22Rv1 (cell line): ENCODE measurements around the gene LRRC25.

Source experiments
- ZFX ChIP-seq: fragments of 450-650 bp; IDR thresholded peaks from 2 replicates; pipeline ENCODE4 v1.6.1; 2017; ENCODE audit warnings: antibody characterized with exemption, borderline replicate concordance
- TF ChIP-seq, protein P1 (sequence below): fragments of 450-650 bp; IDR thresholded peaks from 2 replicates; pipeline ENCODE4 v1.5.1; 2017; ENCODE audit warnings: mild to moderate bottlenecking

DNA sequence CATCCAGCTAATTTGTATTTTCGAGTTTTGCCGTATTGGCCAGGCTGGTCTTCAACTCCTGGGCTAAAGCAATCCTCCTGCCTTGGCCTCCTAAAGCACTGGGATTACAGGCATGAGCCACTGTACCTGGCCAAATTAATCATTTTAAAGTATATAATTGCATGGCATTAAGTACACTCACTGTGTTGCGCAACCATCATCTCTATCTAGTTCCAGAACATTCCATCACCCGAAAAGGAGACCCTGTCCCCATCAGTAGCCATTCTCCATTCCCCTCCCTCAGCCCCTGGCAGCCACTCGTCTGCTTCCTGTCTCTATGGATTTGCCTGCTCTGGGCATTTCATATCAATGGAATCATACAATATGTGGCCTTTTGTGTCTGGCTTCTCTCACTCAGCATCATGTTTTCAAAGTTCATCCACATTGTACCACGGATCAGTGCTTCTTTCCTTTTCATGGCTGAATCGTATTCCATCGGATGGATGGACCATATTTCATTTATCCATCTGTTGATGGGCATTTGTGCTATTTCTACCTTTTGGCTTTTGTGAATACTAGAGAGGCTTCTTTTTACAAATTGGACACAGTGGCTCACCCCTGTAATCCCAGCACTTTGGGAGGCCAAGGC lies 43.9 kb downstream of the LRRC25 start:
- TF ChIP-seq, protein P1, sequence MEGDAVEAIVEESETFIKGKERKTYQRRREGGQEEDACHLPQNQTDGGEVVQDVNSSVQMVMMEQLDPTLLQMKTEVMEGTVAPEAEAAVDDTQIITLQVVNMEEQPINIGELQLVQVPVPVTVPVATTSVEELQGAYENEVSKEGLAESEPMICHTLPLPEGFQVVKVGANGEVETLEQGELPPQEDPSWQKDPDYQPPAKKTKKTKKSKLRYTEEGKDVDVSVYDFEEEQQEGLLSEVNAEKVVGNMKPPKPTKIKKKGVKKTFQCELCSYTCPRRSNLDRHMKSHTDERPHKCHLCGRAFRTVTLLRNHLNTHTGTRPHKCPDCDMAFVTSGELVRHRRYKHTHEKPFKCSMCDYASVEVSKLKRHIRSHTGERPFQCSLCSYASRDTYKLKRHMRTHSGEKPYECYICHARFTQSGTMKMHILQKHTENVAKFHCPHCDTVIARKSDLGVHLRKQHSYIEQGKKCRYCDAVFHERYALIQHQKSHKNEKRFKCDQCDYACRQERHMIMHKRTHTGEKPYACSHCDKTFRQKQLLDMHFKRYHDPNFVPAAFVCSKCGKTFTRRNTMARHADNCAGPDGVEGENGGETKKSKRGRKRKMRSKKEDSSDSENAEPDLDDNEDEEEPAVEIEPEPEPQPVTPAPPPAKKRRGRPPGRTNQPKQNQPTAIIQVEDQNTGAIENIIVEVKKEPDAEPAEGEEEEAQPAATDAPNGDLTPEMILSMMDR, result no peak
- no peak for TF ChIP-seq ZFX
